Measurements from ENCODE around the gene NDUFA8. TPM values are rescaled to one million over a fixed set of nuclear protein-coding genes. Genes with fewer than 3 reads are reported as not detected.

The NDUFA8 gene
- total RNA-seq, 1 experiment from 2014 or later: 42.7 TPM

DNA sequence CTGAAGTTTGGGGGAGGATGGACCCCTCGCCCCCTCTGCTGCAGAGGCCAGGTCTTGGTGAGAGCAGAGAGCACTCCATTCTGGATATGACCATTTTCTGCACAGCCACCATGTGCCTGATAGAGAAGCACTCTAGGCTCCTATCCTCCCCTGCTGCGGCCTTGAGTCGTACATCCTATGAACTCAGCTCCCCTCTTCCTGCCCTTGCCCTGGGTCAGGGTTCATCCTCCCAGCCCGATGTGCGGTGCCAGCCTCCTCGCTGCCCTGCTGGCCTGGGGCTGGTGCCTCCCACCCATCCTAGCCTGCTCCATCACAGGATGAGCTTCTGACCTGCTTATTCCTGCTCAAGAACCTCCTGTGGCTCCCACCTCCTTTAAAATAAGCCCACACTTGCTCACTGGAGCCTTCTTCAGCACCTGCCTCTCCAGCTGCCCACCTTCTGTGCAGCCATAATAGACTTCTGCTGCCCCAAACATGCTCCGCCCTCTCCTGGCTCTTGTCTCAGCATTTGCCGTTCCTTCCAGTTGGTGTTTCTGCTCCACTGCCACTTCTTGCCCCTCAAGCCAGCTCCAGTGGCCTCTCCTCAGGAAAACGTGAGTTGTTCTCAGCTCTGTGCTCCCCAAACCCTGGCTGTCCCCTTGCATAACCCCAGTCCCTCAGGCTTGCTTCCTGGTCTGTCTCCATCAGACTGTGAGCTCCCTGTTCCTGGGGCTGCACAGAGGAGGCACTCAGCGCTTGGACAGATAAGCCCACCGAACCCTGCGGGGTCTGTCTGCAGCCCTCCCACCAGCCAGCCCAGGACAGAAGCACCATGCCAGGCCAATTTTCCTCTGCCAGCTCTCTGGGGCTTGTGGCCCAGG is 44.2 kb downstream of the NDUFA8 start:
- H3K27ac ChIP-seq (ENCODE audit: low read length): no peak overlapping the region
- no peaks in the 10 kb centered on the region for H3K79me2 ChIP-seq (ENCODE audit: low read length)
- no peak overlapping the region for H3K9ac ChIP-seq (ENCODE audit: low read length)
- no peaks in the 10 kb centered on the region for H3K27me3 ChIP-seq (ENCODE audit: low read length)
- no peaks in the 10 kb centered on the region for H4K20me1 ChIP-seq (ENCODE audit: insufficient read depth, low read depth, low read length)
- H2AFZ ChIP-seq (ENCODE audit: low read length): no peak overlapping the region
- no peak overlapping the region for H3K4me3 ChIP-seq (ENCODE audit: low read length)
- no peak overlapping the region for H3K4me2 ChIP-seq (ENCODE audit: low read depth, low read length, poor library complexity, severe bottlenecking)
- no peaks in the 10 kb centered on the region for H3K36me3 ChIP-seq (ENCODE audit: insufficient read depth, low read length)
- DNase-seq: no peak
- H3K4me1 ChIP-seq (ENCODE audit: low read length): peaks cover 4% of the 10 kb centered on the region; the same call in 1 of the 2 replicates
- no peaks in the 10 kb centered on the region for H3K9me2 ChIP-seq (replicated peaks; ENCODE audit: insufficient read depth, low read length)
- no peaks in the 10 kb centered on the region for H3K9me3 ChIP-seq (ENCODE audit: low read length)

DNA sequence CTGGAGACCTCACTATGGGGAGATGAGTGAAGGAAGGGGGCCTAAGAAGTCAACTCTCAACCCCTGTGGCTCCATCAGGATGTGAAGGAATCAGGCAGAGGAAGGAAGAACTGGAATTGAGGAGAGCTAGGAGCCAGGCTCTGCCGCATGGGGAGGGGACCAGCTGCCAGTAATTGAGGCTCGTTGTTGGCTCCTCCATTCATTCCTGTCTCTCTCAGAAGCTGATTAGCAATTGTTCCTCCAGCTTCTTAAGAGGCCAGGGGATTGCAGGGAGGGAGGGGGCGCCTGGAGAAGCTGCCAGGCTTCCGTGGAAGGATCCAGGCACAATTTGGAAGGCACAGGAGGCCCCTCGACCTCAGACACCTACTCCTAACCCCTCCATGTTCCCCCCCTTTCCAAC is 46.0 kb downstream of the NDUFA8 start:
- Histone ChIP-seq H3K9me2 (replicated peaks; ENCODE audit: insufficient read depth, low read length) (no peaks in the 10 kb centered on the region), H4K20me1 (ENCODE audit: insufficient read depth, low read depth, low read length) (no peaks in the 10 kb centered on the region), H3K4me1 (ENCODE audit: low read length) (peaks cover 4% of the 10 kb centered on the region; the same call in 1 of the 2 replicates), H3K36me3 (ENCODE audit: insufficient read depth, low read length) (no peaks in the 10 kb centered on the region), H3K27ac (ENCODE audit: low read length) (no peak overlapping the region), H3K9ac (ENCODE audit: low read length) (no peak overlapping the region), H2AFZ (ENCODE audit: low read length) (no peak overlapping the region), H3K79me2 (ENCODE audit: low read length) (no peaks in the 10 kb centered on the region), H3K9me3 (ENCODE audit: low read length) (no peaks in the 10 kb centered on the region), H3K4me2 (ENCODE audit: low read depth, low read length, poor library complexity, severe bottlenecking) (no peak overlapping the region), H3K27me3 (ENCODE audit: low read length) (no peaks in the 10 kb centered on the region), H3K4me3 (ENCODE audit: low read length) (no peak overlapping the region)
- DNase-seq: no peak

DNA sequence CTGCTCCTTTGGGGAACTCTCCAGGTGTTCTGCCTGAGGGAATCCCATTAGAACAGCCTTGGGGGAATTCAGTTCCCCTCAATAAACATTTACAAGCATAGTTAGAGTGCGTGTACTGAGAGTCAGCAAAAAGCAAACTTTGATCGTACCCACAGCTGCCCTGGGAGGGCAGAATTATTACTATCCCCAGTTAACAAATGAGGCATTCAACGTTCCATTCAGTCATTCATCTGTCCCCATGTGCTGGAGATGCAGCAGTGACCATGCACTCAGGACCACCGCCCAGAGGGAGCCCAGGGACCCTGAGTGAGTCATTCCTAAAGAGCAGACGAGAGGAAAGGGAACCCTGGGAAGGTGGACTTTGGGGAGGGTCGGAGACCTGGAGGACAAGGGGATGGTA is 47.3 kb downstream of the NDUFA8 start:
- H3K79me2 ChIP-seq (ENCODE audit: low read length): no peaks in the 10 kb centered on the region
- H3K27me3 ChIP-seq (ENCODE audit: low read length): no peaks in the 10 kb centered on the region
- no peaks in the 10 kb centered on the region for H3K9me2 ChIP-seq (replicated peaks; ENCODE audit: insufficient read depth, low read length)
- no peak overlapping the region for H2AFZ ChIP-seq (ENCODE audit: low read length)
- no peaks in the 10 kb centered on the region for H3K9me3 ChIP-seq (ENCODE audit: low read length)
- no peak overlapping the region for H3K9ac ChIP-seq (ENCODE audit: low read length)
- no peaks in the 10 kb centered on the region for H3K36me3 ChIP-seq (ENCODE audit: insufficient read depth, low read length)
- no peak overlapping the region for H3K4me2 ChIP-seq (ENCODE audit: low read depth, low read length, poor library complexity, severe bottlenecking)
- H3K4me3 ChIP-seq (ENCODE audit: low read length): no peak overlapping the region
- no peak overlapping the region for H3K27ac ChIP-seq (ENCODE audit: low read length)
- peaks cover 4% of the 10 kb centered on the region; the same call in 1 of the 2 replicates for H3K4me1 ChIP-seq (ENCODE audit: low read length)
- no peaks in the 10 kb centered on the region for H4K20me1 ChIP-seq (ENCODE audit: insufficient read depth, low read depth, low read length)
- no peak for DNase-seq

DNA sequence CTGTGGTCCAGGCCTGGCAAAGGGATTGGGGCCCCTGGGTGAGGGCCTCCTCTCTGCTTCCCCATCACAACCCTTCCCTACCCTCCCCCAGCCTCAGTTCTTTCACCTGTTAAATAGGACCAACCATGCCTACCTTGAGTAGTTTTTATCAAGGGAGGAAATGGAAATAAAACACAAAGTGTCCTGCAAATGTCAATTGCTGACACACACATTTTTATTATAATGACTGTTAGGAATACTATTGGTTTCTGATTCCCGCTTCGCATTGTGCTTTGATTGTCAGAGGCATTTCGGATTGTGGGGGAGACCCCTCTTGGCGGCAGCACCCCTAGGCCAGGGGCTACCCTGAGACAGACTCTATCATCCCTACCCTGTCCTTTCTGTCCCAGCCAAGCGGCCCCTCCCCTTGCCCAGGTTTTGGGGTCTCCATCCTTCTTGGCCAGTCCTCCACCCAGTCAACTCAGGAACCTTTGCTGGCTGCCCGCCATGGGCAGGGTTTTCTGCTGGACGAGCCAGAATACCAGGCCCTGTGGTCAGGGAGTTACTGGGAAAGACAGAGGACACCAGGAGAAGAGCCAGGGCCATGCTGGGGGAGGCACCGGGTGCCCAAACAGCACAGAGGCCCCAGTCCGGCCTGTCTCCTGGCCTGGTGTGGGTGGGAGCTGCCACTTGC is 48.0 kb downstream of the NDUFA8 start:
- H3K79me2 ChIP-seq (ENCODE audit: low read length): no peaks in the 10 kb centered on the region
- no peak overlapping the region for H3K9ac ChIP-seq (ENCODE audit: low read length)
- H3K27me3 ChIP-seq (ENCODE audit: low read length): no peaks in the 10 kb centered on the region
- H2AFZ ChIP-seq (ENCODE audit: low read length): no peak overlapping the region
- H3K36me3 ChIP-seq (ENCODE audit: insufficient read depth, low read length): no peaks in the 10 kb centered on the region
- no peaks in the 10 kb centered on the region for H3K9me3 ChIP-seq (ENCODE audit: low read length)
- H3K4me2 ChIP-seq (ENCODE audit: low read depth, low read length, poor library complexity, severe bottlenecking): no peak overlapping the region
- no peak overlapping the region for H3K27ac ChIP-seq (ENCODE audit: low read length)
- no peak for DNase-seq
- H3K4me1 ChIP-seq (ENCODE audit: low read length): peaks cover 4% of the 10 kb centered on the region; the same call in 1 of the 2 replicates
- H3K4me3 ChIP-seq (ENCODE audit: low read length): no peak overlapping the region
- H3K9me2 ChIP-seq (replicated peaks; ENCODE audit: insufficient read depth, low read length): no peaks in the 10 kb centered on the region
- no peaks in the 10 kb centered on the region for H4K20me1 ChIP-seq (ENCODE audit: insufficient read depth, low read depth, low read length)

DNA sequence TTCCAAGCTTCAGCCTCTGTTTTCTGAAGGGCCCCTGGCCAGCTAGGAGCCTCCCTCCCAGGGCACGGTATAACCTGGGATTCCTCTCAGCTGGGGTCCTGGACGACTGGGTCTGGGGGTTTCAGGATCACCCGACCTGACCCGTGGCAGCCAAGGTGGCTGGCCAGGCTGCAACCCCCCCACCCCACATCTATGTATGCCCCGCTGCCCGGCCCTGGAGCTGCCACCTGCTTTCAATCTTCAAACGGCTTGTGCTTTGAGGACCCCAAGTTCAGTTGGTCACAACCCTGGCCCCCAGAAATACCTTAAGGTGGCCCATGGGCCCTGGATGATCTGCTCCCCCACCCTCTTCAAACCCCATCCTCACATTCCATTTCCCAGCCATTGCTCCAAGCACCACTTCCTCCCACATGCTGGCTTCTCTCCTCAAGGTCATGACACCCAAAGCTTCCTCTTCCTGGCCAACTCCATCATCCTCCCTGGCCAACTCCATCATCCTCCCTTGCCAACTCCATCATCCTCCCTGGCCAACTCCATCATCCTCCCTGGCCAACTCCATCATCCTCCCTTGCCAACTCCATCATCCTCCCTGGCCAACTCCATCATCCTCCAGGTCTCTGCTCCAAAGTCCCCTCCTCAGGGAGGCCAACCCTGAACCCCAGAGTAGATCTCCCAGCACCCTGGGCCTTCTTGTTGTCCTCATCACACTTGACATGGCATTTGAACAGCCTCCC is 49.3 kb downstream of the NDUFA8 start:
- Histone ChIP-seq H3K36me3 (ENCODE audit: insufficient read depth, low read length) (no peaks in the 10 kb centered on the region), H3K9ac (ENCODE audit: low read length) (no peak overlapping the region), H3K4me1 (ENCODE audit: low read length) (peaks cover 4% of the 10 kb centered on the region; the same call in 1 of the 2 replicates), H4K20me1 (ENCODE audit: insufficient read depth, low read depth, low read length) (no peaks in the 10 kb centered on the region), H3K27me3 (ENCODE audit: low read length) (no peaks in the 10 kb centered on the region), H3K27ac (ENCODE audit: low read length) (no peak overlapping the region), H3K9me3 (ENCODE audit: low read length) (no peaks in the 10 kb centered on the region), H2AFZ (ENCODE audit: low read length) (no peak overlapping the region), H3K4me2 (ENCODE audit: low read depth, low read length, poor library complexity, severe bottlenecking) (no peak overlapping the region), H3K4me3 (ENCODE audit: low read length) (no peak overlapping the region), H3K9me2 (replicated peaks; ENCODE audit: insufficient read depth, low read length) (no peaks in the 10 kb centered on the region), H3K79me2 (ENCODE audit: low read length) (no peaks in the 10 kb centered on the region)
- no peak for DNase-seq

DNA sequence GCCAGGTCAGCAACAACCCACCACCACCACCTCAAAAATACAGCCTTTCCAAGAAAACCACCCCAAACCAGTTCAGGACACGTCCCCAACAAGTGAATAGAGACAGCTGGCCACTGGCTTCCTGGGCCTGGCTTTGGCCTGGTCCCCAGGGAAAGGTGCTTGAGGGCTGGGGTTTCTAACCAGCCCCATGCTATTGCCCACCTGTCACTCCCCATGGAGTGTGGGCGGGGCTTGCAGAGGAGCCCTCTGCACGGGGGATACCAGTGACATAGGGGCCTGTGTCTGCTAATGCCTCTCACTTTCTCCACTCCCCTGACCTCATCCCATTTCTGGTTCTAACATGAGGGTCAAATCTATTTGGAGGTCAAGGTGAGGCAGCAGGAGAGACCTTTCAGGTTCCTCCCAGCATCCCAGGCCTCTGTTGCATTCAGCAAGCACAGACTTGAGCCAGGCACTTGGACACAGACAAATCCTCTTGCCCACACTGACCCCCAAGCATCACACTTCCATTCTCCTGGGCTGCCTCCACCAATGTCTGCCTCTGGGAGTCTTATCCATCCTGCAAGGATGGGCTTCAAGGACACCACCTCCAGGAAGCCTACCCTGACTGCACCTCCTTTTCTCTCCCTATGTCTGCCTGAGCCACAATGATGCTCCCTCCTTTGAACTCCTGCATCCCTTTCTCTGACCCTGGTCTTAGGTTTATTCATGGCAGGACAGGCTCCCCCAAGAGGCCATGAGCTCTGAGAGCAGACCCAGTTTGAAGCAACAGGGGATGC is 50.4 kb downstream of the NDUFA8 start:
- H3K27me3 ChIP-seq (ENCODE audit: low read length): no peaks in the 10 kb centered on the region; the same call in 1 of the 2 replicates
- no peak overlapping the region for H3K9ac ChIP-seq (ENCODE audit: low read length)
- H3K4me2 ChIP-seq (ENCODE audit: low read depth, low read length, poor library complexity, severe bottlenecking): no peak overlapping the region
- H3K27ac ChIP-seq (ENCODE audit: low read length): no peak overlapping the region
- H3K4me1 ChIP-seq (ENCODE audit: low read length): peaks cover 4% of the 10 kb centered on the region; the same call in 1 of the 2 replicates
- no peaks in the 10 kb centered on the region for H3K79me2 ChIP-seq (ENCODE audit: low read length)
- H3K36me3 ChIP-seq (ENCODE audit: insufficient read depth, low read length): no peaks in the 10 kb centered on the region
- H4K20me1 ChIP-seq (ENCODE audit: insufficient read depth, low read depth, low read length): no peaks in the 10 kb centered on the region
- no peak for DNase-seq
- no peaks in the 10 kb centered on the region for H3K9me2 ChIP-seq (replicated peaks; ENCODE audit: insufficient read depth, low read length)
- no peak overlapping the region for H3K4me3 ChIP-seq (ENCODE audit: low read length)
- H2AFZ ChIP-seq (ENCODE audit: low read length): no peak overlapping the region
- no peaks in the 10 kb centered on the region for H3K9me3 ChIP-seq (ENCODE audit: low read length)

DNA sequence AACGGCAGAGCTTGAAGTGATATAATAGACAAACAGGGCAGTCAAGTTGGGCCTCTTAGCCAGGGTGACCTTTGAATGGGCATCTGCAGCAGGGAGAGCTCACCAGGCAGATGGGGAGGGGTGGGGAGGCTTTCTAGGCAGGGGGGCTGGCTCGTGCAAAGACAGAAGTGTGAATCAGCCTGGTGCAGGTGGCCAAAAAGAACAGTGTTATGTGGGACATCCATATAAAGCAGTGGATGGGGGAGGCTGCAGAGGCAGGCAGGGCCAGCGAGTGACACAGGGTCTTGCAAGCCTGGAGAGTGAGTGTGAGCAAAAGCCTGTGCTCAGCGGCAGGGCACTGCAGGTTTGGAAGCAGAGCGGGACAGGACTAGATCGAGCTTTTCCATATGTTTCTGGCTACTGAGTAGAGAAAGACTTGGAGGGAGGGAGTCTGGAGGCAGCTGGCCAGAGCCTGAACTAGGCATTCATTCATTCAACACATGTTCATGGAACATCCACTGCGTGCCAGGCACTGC is 52.2 kb downstream of the NDUFA8 start:
- no peaks in the 10 kb centered on the region for H3K9me3 ChIP-seq (ENCODE audit: low read length)
- H4K20me1 ChIP-seq (ENCODE audit: insufficient read depth, low read depth, low read length): no peaks in the 10 kb centered on the region
- no peak for DNase-seq
- no peak overlapping the region for H3K4me2 ChIP-seq (ENCODE audit: low read depth, low read length, poor library complexity, severe bottlenecking)
- H3K27ac ChIP-seq (ENCODE audit: low read length): no peak overlapping the region
- no peaks in the 10 kb centered on the region for H3K9me2 ChIP-seq (replicated peaks; ENCODE audit: insufficient read depth, low read length)
- H3K79me2 ChIP-seq (ENCODE audit: low read length): no peaks in the 10 kb centered on the region
- no peak overlapping the region for H2AFZ ChIP-seq (ENCODE audit: low read length)
- H3K4me3 ChIP-seq (ENCODE audit: low read length): no peak overlapping the region
- no peaks in the 10 kb centered on the region for H3K4me1 ChIP-seq (ENCODE audit: low read length)
- peaks cover 2% of the 10 kb centered on the region; the same call in 1 of the 2 replicates for H3K27me3 ChIP-seq (ENCODE audit: low read length)
- H3K36me3 ChIP-seq (ENCODE audit: insufficient read depth, low read length): no peaks in the 10 kb centered on the region
- no peak overlapping the region for H3K9ac ChIP-seq (ENCODE audit: low read length)
